ENCODE data around the gene LUC7L2. TPM values are rescaled to one million over a fixed set of nuclear protein-coding genes. Genes with fewer than 3 reads are reported as not detected.

LUC7L2 gene
- total and polyA plus RNA-seq, 4 experiments from 2014 or later: 50.0 to 133 (median 102) TPM

GRCh38 chr7:139340037-139340807 is 19.5 kb upstream of the LUC7L2 start:
- Histone ChIP-seq H3K4me1 (ENCODE audit: insufficient read depth, low read length) (peaks cover 20% of the 10 kb centered on the region), H3K27ac (ENCODE audit: low read depth, low read length) (peak overlapping the region; percentile 100), H3K9me3 (ENCODE audit: control insufficient read depth in 1 of 2, low read length in 2 of 2) (no peaks in the 10 kb centered on the region), H3K4me3 (ENCODE audit: low read length in 2 of 2) (peak overlapping the region; percentile 95 to 96), H3K27me3 (ENCODE audit: insufficient read depth, low read length) (no peaks in the 10 kb centered on the region), H3K36me3 (ENCODE audit: insufficient read depth, low read length) (no peaks in the 10 kb centered on the region)
- H3K4me1 Mint-ChIP-seq: peaks cover 17 to 45% (median 27%) of the 10 kb centered on the region in 4 donors
- H3K27ac Mint-ChIP-seq: peak overlapping the region; percentile 100
- CTCF ChIA-PET (ENCODE audit: partially characterized antibody): interaction anchor here (0.9 to 1.6 kb wide), 3 partner anchors 20 to 104 kb away, joined by 3 to 8 read pairs (median 4); partner anchors contain the start of gene LUC7L2
- H3K9me3 Mint-ChIP-seq: peaks cover 0 to 17% (median 3%) of the 10 kb centered on the region in 8 donors
- POLR2A ChIA-PET (ENCODE audit: partially characterized antibody): interaction anchor here (0.6 to 4.9 kb wide), 14 partner anchors 13 to 245 kb away, joined by 3 to 107 read pairs (median 3); partner anchors contain the start of genes LUC7L2 and UBN2
- peak; percentile 97 to 100 (median 98) for DNase-seq
- peak overlapping the region; percentile 95 to 99 (median 98) for H3K4me3 Mint-ChIP-seq
- peaks cover 3 to 6% of the 10 kb centered on the region in 2 donors for H3K27me3 Mint-ChIP-seq
- H3K36me3 Mint-ChIP-seq: peaks cover 0 to 21% of the 10 kb centered on the region in 2 donors
- intact Hi-C loops (cut with micrococcal nuclease): loop anchor here (1.0 to 10.0 kb wide), 11 partner anchors 19 to 1335 kb away; partner anchors contain the start of genes ADCK2, LUC7L2, MKRN1 and UBN2

DNA sequence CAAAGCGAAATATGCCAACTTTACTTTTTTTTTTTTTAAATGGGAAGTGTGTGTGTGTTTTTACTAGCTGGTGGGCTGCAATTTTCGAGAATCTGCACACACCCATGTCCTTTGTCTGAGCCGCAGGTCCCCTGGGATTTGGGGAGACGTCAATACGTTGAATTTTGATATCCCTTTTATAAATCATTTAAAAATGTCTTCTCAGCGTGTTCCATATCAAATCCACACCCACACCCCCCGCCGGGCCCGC is 19.0 kb upstream of the LUC7L2 start:
- H3K27me3 Mint-ChIP-seq: peaks cover 3 to 6% of the 10 kb centered on the region in 2 donors
- Histone ChIP-seq H3K27me3 (ENCODE audit: insufficient read depth, low read length) (no peaks in the 10 kb centered on the region), H3K9me3 (ENCODE audit: control insufficient read depth in 1 of 2, low read length in 2 of 2) (no peaks in the 10 kb centered on the region), H3K4me1 (ENCODE audit: insufficient read depth, low read length) (peaks cover 20% of the 10 kb centered on the region), H3K4me3 (ENCODE audit: low read length in 2 of 2) (peak overlapping the region; percentile 95 to 96), H3K27ac (ENCODE audit: low read depth, low read length) (peak overlapping the region; percentile 100), H3K36me3 (ENCODE audit: insufficient read depth, low read length) (no peaks in the 10 kb centered on the region)
- peaks cover 0 to 21% of the 10 kb centered on the region in 2 donors for H3K36me3 Mint-ChIP-seq
- ChIA-PET CTCF (ENCODE audit: partially characterized antibody) (no interaction called here), POLR2A (ENCODE audit: partially characterized antibody) (interaction anchor here (0.6 to 4.9 kb wide), 7 partner anchors 13 to 246 kb away, joined by 3 to 107 read pairs (median 5); partner anchors contain the start of genes LUC7L2 and UBN2)
- peaks cover 17 to 45% (median 29%) of the 10 kb centered on the region in 4 donors for H3K4me1 Mint-ChIP-seq
- DNase-seq: no peak
- H3K4me3 Mint-ChIP-seq: peak overlapping the region; percentile 95 to 99 (median 98)
- H3K9me3 Mint-ChIP-seq: peaks cover 0 to 17% (median 3%) of the 10 kb centered on the region in 8 donors
- peak overlapping the region; percentile 100 for H3K27ac Mint-ChIP-seq
- intact Hi-C loops (cut with micrococcal nuclease): loop anchor here (1.0 to 10.0 kb wide), 11 partner anchors 19 to 1334 kb away; partner anchors contain the start of genes ADCK2, LUC7L2, MKRN1 and UBN2

- H3K36me3 Mint-ChIP-seq: peaks cover 1 to 22% of the 10 kb centered on the region in 2 donors
- H3K36me3 ChIP-seq (ENCODE audit: insufficient read depth, low read length): no peaks in the 10 kb centered on the region
- H3K9me3 Mint-ChIP-seq: peaks cover 0 to 17% (median 3%) of the 10 kb centered on the region in 8 donors
- no peaks in the 10 kb centered on the region for H3K27me3 ChIP-seq (ENCODE audit: insufficient read depth, low read length)
- H3K4me3 ChIP-seq (ENCODE audit: low read length in 2 of 2): peak within 1 kb of the TSS; percentile 95 to 96
- intact Hi-C loops (cut with micrococcal nuclease): loop anchor here (2.0 to 10.0 kb wide), 5 partner anchors 54 to 1334 kb away; partner anchors contain the start of genes ADCK2, MKRN1 and ZC3HAV1L
- peak within 1 kb of the TSS; percentile 95 to 99 (median 98) for H3K4me3 Mint-ChIP-seq
- H3K27me3 Mint-ChIP-seq: peaks cover 3 to 6% of the 10 kb centered on the region in 2 donors
- peaks cover 17 to 45% (median 29%) of the 10 kb centered on the region in 4 donors for H3K4me1 Mint-ChIP-seq
- ChIA-PET CTCF (ENCODE audit: partially characterized antibody) (no interaction called here), POLR2A (ENCODE audit: partially characterized antibody) (interaction anchor here (0.6 to 4.9 kb wide), 5 partner anchors 12 to 109 kb away, joined by 3 to 107 read pairs (median 4); partner anchors contain the start of gene LUC7L2)
- H3K27ac Mint-ChIP-seq: peak within 1 kb of the TSS; percentile 100
- DNase-seq: peak; percentile 85 to 96 (median 88)
- H3K4me1 ChIP-seq (ENCODE audit: insufficient read depth, low read length): peaks cover 20% of the 10 kb centered on the region
- no peaks in the 10 kb centered on the region for H3K9me3 ChIP-seq (ENCODE audit: control insufficient read depth in 1 of 2, low read length in 2 of 2)
- H3K27ac ChIP-seq (ENCODE audit: low read depth, low read length): peak within 1 kb of the TSS; percentile 100
These were observed 18.5 kb upstream of the LUC7L2 start, which contains the start of gene FMC1 for GRCh38 chr7:139341058-139341775. Gene FMC1, plus strand, starts transcription at chr7:139341337. Its CDS starts 48 bp downstream, at chr7:139341385.

DNA sequence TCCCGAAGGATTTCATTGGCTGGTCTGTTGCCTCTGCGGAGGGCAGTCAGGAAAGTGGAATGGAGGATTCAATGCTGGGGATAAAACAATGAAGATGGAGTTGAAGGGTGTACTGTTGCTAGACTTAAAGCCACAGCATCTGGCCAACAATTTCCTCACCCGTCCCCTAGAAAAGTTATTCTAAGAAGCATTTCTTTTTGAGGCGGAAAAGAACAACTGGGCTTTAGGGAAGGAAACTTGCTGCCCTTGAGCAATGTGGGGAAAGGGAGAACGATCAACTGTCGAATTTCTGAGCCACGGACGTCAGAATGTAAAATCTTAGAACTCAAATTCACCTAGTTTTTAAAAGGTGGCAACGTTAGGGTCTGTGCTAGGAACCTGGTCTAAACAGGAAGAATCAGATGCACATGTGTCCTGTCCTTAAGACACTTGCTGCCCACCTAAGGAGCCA is 17.9 kb upstream of the LUC7L2 start:
- DNase-seq: no peak
- H3K27me3 Mint-ChIP-seq: peaks cover 3 to 6% of the 10 kb centered on the region in 2 donors
- ChIA-PET CTCF (ENCODE audit: partially characterized antibody) (no interaction called here), POLR2A (ENCODE audit: partially characterized antibody) (interaction anchor here (1.0 kb wide), 1 partner anchor 247 kb away, joined by 3 read pairs; no protein-coding TSS in a partner anchor)
- H3K27me3 ChIP-seq (ENCODE audit: insufficient read depth, low read length): no peaks in the 10 kb centered on the region
- H3K9me3 Mint-ChIP-seq: peaks cover 0 to 17% (median 3%) of the 10 kb centered on the region in 8 donors
- H3K4me3 ChIP-seq (ENCODE audit: low read length in 2 of 2): peak overlapping the region; percentile 95 to 96
- peak overlapping the region; percentile 100 for H3K27ac Mint-ChIP-seq
- peaks cover 18 to 45% (median 29%) of the 10 kb centered on the region in 4 donors for H3K4me1 Mint-ChIP-seq
- H3K4me3 Mint-ChIP-seq: peak overlapping the region; percentile 95 to 99 (median 98)
- H3K36me3 ChIP-seq (ENCODE audit: insufficient read depth, low read length): peaks cover 3% of the 10 kb centered on the region
- H3K36me3 Mint-ChIP-seq: peaks cover 5 to 27% of the 10 kb centered on the region in 2 donors
- peak overlapping the region; percentile 100 for H3K27ac ChIP-seq (ENCODE audit: low read depth, low read length)
- intact Hi-C loops (cut with micrococcal nuclease): loop anchor here (2.0 to 10.0 kb wide), 5 partner anchors 53 to 1333 kb away; partner anchors contain the start of genes ADCK2, MKRN1 and ZC3HAV1L
- peaks cover 20% of the 10 kb centered on the region for H3K4me1 ChIP-seq (ENCODE audit: insufficient read depth, low read length)
- no peaks in the 10 kb centered on the region for H3K9me3 ChIP-seq (ENCODE audit: control insufficient read depth in 1 of 2, low read length in 2 of 2)

DNA sequence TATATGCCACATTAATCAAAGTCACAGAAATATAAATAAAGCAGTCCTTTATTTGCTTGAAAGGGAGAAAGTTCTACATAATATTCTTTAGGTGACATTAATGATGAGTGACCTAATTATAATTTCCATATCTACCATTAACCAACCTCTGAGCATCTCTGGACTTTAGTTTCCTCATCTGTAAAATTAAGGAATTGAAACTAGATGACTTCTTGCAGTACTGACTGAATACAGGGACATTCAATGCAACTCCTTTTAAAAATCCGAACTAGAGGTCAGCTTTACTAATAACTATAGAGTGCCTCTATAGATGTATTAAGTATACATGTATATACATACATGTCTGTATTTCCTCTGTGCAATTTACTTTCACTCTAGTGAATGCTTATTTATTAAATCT is 14.7 kb upstream of the LUC7L2 start:
- peaks cover 7 to 37% of the 10 kb centered on the region in 2 donors for H3K36me3 Mint-ChIP-seq
- peaks cover 0 to 13% (median 3%) of the 10 kb centered on the region in 8 donors for H3K9me3 Mint-ChIP-seq
- H3K9me3 ChIP-seq (ENCODE audit: control insufficient read depth in 1 of 2, low read length in 2 of 2): no peaks in the 10 kb centered on the region
- H3K4me1 ChIP-seq (ENCODE audit: insufficient read depth, low read length): peaks cover 20% of the 10 kb centered on the region
- intact Hi-C loops (cut with micrococcal nuclease): loop anchor here (10.0 kb wide), 2 partner anchors 50 to 1330 kb away; partner anchors contain the start of gene ADCK2
- ChIA-PET CTCF (ENCODE audit: partially characterized antibody) (interaction anchor here (1.2 kb wide), 1 partner anchor 33 kb away, joined by 3 read pairs; no protein-coding TSS in a partner anchor), POLR2A (ENCODE audit: partially characterized antibody) (interaction anchor here (1.2 kb wide), 1 partner anchor 14 kb away, joined by 10 read pairs; the partner anchor contains the start of gene LUC7L2)
- H3K27ac ChIP-seq (ENCODE audit: low read depth, low read length): no peak overlapping the region
- no peaks in the 10 kb centered on the region for H3K27me3 ChIP-seq (ENCODE audit: insufficient read depth, low read length)
- no peak overlapping the region for H3K4me3 ChIP-seq (ENCODE audit: low read length in 2 of 2)
- no peak for DNase-seq
- peaks cover 3 to 6% of the 10 kb centered on the region in 2 donors for H3K27me3 Mint-ChIP-seq
- peak overlapping the region in 2 of 7 donors; percentile 53 to 79 for H3K27ac Mint-ChIP-seq
- H3K36me3 ChIP-seq (ENCODE audit: insufficient read depth, low read length): peaks cover 3% of the 10 kb centered on the region
- no peak overlapping the region for H3K4me3 Mint-ChIP-seq
- H3K4me1 Mint-ChIP-seq: peaks cover 15 to 36% (median 25%) of the 10 kb centered on the region in 4 donors

- no peak overlapping the region for H3K4me3 ChIP-seq (ENCODE audit: low read length in 2 of 2)
- H3K4me1 ChIP-seq (ENCODE audit: insufficient read depth, low read length): no peaks in the 10 kb centered on the region
- H3K4me1 Mint-ChIP-seq: peaks cover 6 to 10% (median 7%) of the 10 kb centered on the region in 4 donors
- H3K27ac ChIP-seq (ENCODE audit: low read depth, low read length): no peak overlapping the region
- H3K9me3 Mint-ChIP-seq: no peaks in the 10 kb centered on the region
- H3K36me3 Mint-ChIP-seq: peaks cover 18 to 32% of the 10 kb centered on the region in 2 donors
- no peaks in the 10 kb centered on the region for H3K9me3 ChIP-seq (ENCODE audit: control insufficient read depth in 1 of 2, low read length in 2 of 2)
- H3K27me3 ChIP-seq (ENCODE audit: insufficient read depth, low read length): no peaks in the 10 kb centered on the region
- intact Hi-C loops (cut with micrococcal nuclease): no loop called here
- no peaks in the 10 kb centered on the region for H3K27me3 Mint-ChIP-seq
- ChIA-PET CTCF (ENCODE audit: partially characterized antibody) (no interaction called here), POLR2A (ENCODE audit: partially characterized antibody) (no interaction called here)
- no peak overlapping the region for H3K4me3 Mint-ChIP-seq
- no peak for DNase-seq
- H3K27ac Mint-ChIP-seq: peak overlapping the region in 2 of 7 donors; percentile 23 to 50
- peaks cover 3% of the 10 kb centered on the region for H3K36me3 ChIP-seq (ENCODE audit: insufficient read depth, low read length)
These were observed 8.7 kb upstream of the LUC7L2 start for GRCh38 chr7:139351027-139351426.

Data from CD4-positive, alpha-beta memory T cell (primary cell).